Stimulated activated CD4-positive, alpha-beta T cell treated with anti-CD3 and anti-CD28 coated beads, Interleukin-2, amount 100 ng/mL, for 48 hours (primary cell): ENCODE measurements around the gene IP6K1.
"Not testable (repeated sequence)": the region's sequence is repeated elsewhere in the genome, so short reads cannot be mapped to it uniquely, and the experiment has no call there.

Experiments
- DNase-seq, 2 donors: peaks; one replicate each; pipeline ENCODE4 v3.0.0-alpha.2; 2020

Gene IP6K1

GRCh38 chr3:49793486-49794085 lies 7.2 kb upstream of the IP6K1 start:
- DNase-seq: no peak

- no peak for DNase-seq
Measured at GRCh38 chr3:49792371-49793150, 6.2 kb upstream of the IP6K1 start.

DNA sequence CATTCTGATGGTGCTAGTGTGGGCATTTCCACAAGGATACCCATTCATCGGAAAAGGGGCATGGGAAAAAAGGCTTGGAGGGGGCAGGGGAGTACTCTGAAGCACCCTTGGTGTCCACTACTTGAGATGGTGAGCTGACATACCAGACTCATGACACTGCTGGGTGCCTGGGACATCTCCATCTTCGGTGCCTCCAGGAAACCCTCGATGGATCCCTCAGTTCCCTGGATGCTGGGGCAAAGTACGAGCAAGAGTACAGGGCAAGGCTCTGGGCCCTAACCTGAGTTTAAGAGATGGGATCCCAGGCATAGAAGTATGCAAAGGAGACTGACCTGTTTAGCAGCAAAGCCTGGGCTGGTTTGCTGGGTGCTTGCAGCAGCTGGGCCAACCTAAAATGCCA lies 5.2 kb upstream of the IP6K1 start:
- no peak for DNase-seq

- no peak for DNase-seq
Measured at GRCh38 chr3:49790626-49791411, 4.5 kb upstream of the IP6K1 start.

- DNase-seq: no peak
Measured at GRCh38 chr3:49788056-49788455, 1.7 kb upstream of the IP6K1 start.

GRCh38 chr3:49787536-49787935 lies 1.2 kb upstream of the IP6K1 start:
- DNase-seq: no peak

DNA sequence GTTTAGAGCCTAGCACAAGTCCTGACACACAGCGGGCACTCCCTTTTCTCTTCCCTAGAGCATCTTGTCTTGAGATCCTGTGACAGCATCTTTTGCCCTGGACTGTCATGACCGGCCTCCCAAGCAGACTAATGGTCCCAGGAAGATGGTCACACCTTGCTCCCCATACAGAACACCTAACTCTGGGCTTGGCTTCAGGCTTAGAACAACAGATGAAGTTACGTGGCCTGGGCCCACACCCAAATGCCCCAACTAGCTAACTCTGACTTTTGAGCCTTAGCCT lies 781 bp upstream of the IP6K1 start:
- no peak for DNase-seq

DNA sequence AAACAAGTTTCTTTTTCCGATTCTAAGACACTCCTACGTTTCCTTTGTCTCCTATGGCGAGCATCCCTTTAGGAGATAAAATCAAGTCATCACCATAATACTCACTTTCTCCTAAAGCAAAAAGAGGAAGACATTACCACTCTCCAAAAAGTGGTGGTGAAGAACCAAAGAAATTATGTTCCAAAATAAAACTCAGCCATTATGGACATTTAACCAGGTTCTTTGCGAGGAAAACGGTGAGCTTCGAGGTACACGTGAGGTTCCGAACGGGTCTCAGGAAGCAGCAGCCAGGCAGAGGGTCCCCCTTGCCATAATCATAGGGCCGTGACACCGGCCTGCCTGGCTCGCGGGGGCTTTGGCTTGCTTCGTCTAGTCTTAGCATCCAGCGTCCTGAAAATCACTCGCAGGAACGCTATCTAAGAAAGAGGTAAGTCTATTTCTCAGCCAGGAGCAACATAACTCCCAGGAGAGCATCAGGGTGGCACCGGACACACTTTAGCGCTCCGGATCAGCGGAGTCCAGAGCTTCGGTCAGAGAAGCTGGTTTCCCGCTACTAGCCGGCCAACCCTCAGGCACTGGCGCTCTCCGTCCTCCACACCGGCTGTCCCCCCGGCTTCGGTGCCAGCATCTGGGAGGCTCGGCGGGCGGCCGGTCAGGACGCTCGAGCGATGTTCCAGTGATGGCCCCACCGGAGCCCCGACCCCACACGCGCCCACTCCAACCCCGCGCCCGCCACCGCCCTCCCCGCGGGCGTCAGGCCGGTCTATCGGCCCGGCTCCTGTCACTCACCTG lies 581 bp downstream of the IP6K1 start:
- peak in 1 of 2 donors; percentile 26 for DNase-seq

DNA sequence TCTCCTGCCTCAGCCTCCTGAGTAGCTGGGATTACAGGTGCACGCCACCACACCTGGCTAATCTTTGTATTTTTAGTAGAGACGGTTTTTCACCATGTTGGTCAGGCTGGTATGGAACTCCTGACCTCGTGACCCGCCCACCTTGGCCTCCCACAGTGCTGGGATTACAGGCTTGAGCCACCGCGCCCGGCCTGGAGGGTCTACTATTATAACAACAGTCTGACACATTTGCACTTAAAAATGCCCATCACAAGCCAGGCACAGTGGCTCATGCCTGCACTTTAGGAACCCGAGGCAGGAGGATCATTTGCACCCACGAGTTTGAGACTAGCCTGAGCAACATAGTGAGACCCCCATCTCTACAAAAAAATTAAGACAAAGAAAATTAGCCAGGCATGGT lies 4.1 kb downstream of the IP6K1 start:
- DNase-seq: not testable (repeated sequence)

DNA sequence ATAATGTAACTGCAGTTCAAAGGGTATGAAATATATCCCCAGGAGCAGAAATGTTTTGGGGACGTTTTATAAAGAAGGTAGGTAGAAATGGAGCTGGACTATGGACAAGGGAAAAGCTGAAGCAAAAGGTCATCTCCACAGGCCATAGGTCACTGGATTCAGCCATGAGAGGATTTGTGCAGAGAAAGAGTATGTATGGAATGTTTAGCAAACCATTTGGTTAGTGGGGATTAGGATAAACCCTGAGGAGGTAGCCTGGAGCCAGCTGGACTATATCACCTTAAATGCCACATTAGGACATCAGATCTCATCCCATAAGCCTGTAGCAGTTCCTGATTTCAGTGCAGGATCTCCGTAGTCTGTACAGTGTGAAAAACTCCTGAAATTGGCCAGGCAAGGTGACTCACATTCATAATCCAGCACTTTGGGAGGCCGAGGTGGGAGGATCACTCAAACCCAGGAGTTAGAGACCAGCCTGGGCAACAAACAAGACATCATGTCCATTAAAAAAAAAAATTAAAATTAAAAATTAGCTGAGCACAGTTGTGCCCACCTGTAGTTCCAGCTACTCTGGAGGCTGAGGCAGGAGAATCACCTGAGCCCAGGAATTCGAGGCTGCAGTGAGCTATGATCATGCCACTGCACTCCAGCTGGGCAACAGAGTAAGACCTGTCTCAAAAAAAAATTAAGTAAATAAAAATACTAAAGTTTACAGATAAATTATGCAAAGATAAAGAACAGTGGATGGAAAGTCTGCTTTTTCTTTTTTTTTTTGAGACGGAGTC lies 4.7 kb downstream of the IP6K1 start:
- no peak for DNase-seq

- DNase-seq: not testable (repeated sequence)
Measured at GRCh38 chr3:49780975-49781365, 5.4 kb downstream of the IP6K1 start.

- DNase-seq: no peak
Measured at GRCh38 chr3:49780080-49780974, 6.0 kb downstream of the IP6K1 start.

GRCh38 chr3:49779358-49780079 lies 6.8 kb downstream of the IP6K1 start:
- no peak for DNase-seq

GRCh38 chr3:49776101-49776500 lies 10.2 kb downstream of the IP6K1 start:
- DNase-seq: not testable (repeated sequence)

DNA sequence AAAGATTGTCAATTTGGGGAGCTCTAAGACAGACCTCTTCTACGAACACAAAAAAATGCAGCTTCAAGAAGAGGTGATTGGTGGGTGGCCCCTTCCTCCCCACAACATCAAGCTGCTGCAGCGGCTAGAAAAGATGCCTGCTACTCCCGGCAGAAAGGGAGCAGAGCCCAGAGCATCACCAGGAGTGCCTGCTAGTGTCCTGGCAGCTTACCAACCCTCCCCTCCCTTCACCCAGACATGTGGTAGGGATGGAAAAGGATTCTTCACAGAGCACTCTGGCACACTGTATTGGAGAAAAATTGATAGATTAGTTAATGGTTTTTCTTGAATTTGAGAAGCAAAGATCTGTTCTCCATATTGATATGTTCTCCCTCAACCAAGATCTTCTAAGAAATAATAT lies 10.8 kb downstream of the IP6K1 start:
- no peak for DNase-seq

DNA sequence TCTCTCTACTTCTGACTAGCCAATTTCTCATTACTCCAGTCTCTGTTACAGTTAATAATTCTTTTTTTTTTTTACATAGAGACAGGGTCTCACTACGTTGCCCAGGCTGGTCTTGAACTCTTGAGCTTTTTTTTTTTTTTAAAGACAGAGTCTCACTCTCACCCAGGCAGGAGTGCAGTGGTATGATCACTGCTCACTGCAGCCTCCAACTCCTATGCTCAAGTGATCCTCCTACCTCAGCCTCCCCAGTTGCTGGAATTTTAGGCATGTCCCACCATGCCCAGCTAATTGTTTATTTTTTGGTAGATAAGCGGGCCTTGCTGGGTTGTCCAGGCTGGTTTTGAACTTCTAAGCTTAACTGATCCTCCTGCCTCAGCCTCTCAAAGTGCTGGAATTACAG lies 13.6 kb downstream of the IP6K1 start:
- no peak for DNase-seq

- no peak for DNase-seq
Measured at GRCh38 chr3:49771340-49771938, 14.9 kb downstream of the IP6K1 start.

DNA sequence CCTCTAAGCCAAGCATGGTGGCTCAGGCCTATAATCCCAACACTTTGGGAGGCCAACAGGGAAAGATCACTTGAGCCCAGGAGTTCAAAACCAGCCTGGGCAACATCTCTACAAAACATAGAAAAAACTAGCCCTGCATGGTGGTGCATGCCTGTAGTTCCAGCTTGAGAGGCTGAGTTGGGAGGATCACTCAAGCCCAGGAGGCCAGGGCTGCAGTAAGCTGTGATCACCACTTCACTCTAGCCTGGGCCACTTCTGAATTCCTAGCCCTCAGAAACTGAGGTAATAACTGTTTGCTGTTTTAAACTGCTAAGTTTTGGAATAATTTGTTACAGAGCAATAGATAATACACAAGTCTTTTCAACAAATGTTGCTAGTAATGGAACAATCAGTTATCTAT lies 16.4 kb downstream of the IP6K1 start:
- DNase-seq: no peak

DNA sequence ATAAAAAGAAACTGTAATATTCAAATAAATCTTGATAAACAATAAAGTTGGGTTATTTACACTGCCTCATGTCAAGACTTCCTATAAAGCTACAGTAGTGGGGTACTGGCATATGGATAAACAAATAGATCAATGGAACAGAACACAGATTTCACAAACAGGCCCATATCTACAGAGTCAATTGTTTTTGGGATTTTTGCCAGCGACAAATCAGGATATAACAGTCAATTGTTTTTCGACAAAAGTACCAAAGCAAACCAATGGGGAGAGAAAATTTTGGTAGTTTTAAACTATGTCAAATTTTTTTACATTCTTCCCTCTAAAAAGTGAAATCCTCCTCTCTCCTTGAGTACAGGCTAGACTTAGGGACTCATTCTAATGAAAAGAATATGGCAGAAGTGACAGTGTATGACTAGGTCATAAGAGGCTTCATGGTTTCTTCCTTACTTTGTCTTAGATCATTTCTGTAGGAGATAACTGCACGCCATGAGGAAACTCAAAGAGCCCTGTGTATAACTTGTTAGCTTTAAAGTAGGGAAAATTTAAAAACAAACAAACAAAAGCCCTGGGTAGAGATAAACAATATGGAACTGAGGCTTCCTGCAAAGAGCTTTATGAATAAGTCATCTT lies 16.9 kb downstream of the IP6K1 start:
- DNase-seq: no peak

- DNase-seq: no peak
Measured at GRCh38 chr3:49763981-49764380, 22.4 kb downstream of the IP6K1 start.
